ENCODE data around the gene TBC1D5.

Gene TBC1D5

GRCh38 chr3:17187589-17188184 lies 554.7 kb downstream of the TBC1D5 start:
- no peak overlapping the region for H3K9ac ChIP-seq (ENCODE audit: low read length)
- H3K4me3 ChIP-seq (ENCODE audit: low read length), result no peak overlapping the region
- no peaks in the 10 kb centered on the region for H3K4me1 ChIP-seq (ENCODE audit: control insufficient read depth, insufficient read depth, low read length)
- no peaks in the 10 kb centered on the region for H3K36me3 ChIP-seq (ENCODE audit: control insufficient read depth, insufficient read depth, low read length)
- H3K27me3 ChIP-seq (ENCODE audit: control insufficient read depth, insufficient read depth, low read length), result no peaks in the 10 kb centered on the region
- H3K27ac ChIP-seq (ENCODE audit: low read depth, low read length), result no peak overlapping the region

- Histone ChIP-seq H3K27ac (ENCODE audit: low read depth, low read length) (no peak overlapping the region), H3K27me3 (ENCODE audit: control insufficient read depth, insufficient read depth, low read length) (no peaks in the 10 kb centered on the region), H3K4me1 (ENCODE audit: control insufficient read depth, insufficient read depth, low read length) (no peaks in the 10 kb centered on the region), H3K4me3 (ENCODE audit: low read length) (no peak overlapping the region), H3K9ac (ENCODE audit: low read length) (no peak overlapping the region), H3K36me3 (ENCODE audit: control insufficient read depth, insufficient read depth, low read length) (no peaks in the 10 kb centered on the region)
These were observed 558.4 kb downstream of the TBC1D5 start for GRCh38 chr3:17183951-17184550.

GRCh38 chr3:17182166-17182565 lies 560.3 kb downstream of the TBC1D5 start:
- Histone ChIP-seq H3K4me3 (ENCODE audit: low read length) (no peak overlapping the region), H3K36me3 (ENCODE audit: control insufficient read depth, insufficient read depth, low read length) (no peaks in the 10 kb centered on the region), H3K9ac (ENCODE audit: low read length) (no peak overlapping the region), H3K27me3 (ENCODE audit: control insufficient read depth, insufficient read depth, low read length) (no peaks in the 10 kb centered on the region), H3K4me1 (ENCODE audit: control insufficient read depth, insufficient read depth, low read length) (no peaks in the 10 kb centered on the region), H3K27ac (ENCODE audit: low read depth, low read length) (no peak overlapping the region)

- no peaks in the 10 kb centered on the region for H3K27me3 ChIP-seq (ENCODE audit: control insufficient read depth, insufficient read depth, low read length)
- no peaks in the 10 kb centered on the region for H3K4me1 ChIP-seq (ENCODE audit: control insufficient read depth, insufficient read depth, low read length)
- no peak overlapping the region for H3K27ac ChIP-seq (ENCODE audit: low read depth, low read length)
- no peaks in the 10 kb centered on the region for H3K36me3 ChIP-seq (ENCODE audit: control insufficient read depth, insufficient read depth, low read length)
- no peak overlapping the region for H3K4me3 ChIP-seq (ENCODE audit: low read length)
- no peak overlapping the region for H3K9ac ChIP-seq (ENCODE audit: low read length)
These were observed 561.0 kb downstream of the TBC1D5 start for GRCh38 chr3:17181413-17181907.

GRCh38 chr3:17179381-17180205 lies 562.8 kb downstream of the TBC1D5 start:
- no peaks in the 10 kb centered on the region for H3K27me3 ChIP-seq (ENCODE audit: control insufficient read depth, insufficient read depth, low read length)
- no peak overlapping the region for H3K4me3 ChIP-seq (ENCODE audit: low read length)
- H3K4me1 ChIP-seq (ENCODE audit: control insufficient read depth, insufficient read depth, low read length), result peaks cover 4% of the 10 kb centered on the region
- H3K36me3 ChIP-seq (ENCODE audit: control insufficient read depth, insufficient read depth, low read length), result no peaks in the 10 kb centered on the region
- H3K9ac ChIP-seq (ENCODE audit: low read length), result no peak overlapping the region
- H3K27ac ChIP-seq (ENCODE audit: low read depth, low read length), result no peak overlapping the region

- no peak overlapping the region for H3K27ac ChIP-seq (ENCODE audit: low read depth, low read length)
These were observed 565.7 kb downstream of the TBC1D5 start for GRCh38 chr3:17176757-17177156.

GRCh38 chr3:17175187-17175807 lies 567.1 kb downstream of the TBC1D5 start:
- Histone ChIP-seq H3K4me3 (ENCODE audit: low read length) (no peak overlapping the region), H3K27me3 (ENCODE audit: control insufficient read depth, insufficient read depth, low read length) (no peaks in the 10 kb centered on the region), H3K4me1 (ENCODE audit: control insufficient read depth, insufficient read depth, low read length) (peaks cover 4% of the 10 kb centered on the region), H3K27ac (ENCODE audit: low read depth, low read length) (no peak overlapping the region), H3K9ac (ENCODE audit: low read length) (no peak overlapping the region), H3K36me3 (ENCODE audit: control insufficient read depth, insufficient read depth, low read length) (no peaks in the 10 kb centered on the region)

More at GRCh38 chr3:17176757-17177156, 565.7 kb downstream of the TBC1D5 start:
- H3K4me3 ChIP-seq (ENCODE audit: low read length), result no peak overlapping the region
- peaks cover 4% of the 10 kb centered on the region for H3K4me1 ChIP-seq (ENCODE audit: control insufficient read depth, insufficient read depth, low read length)
- no peak overlapping the region for H3K9ac ChIP-seq (ENCODE audit: low read length)
- H3K27me3 ChIP-seq (ENCODE audit: control insufficient read depth, insufficient read depth, low read length), result no peaks in the 10 kb centered on the region
- H3K36me3 ChIP-seq (ENCODE audit: control insufficient read depth, insufficient read depth, low read length), result no peaks in the 10 kb centered on the region

GRCh38 chr3:17166369-17166768 lies 576.1 kb downstream of the TBC1D5 start:
- H3K27me3 ChIP-seq (ENCODE audit: control insufficient read depth, insufficient read depth, low read length), result no peaks in the 10 kb centered on the region
- no peak overlapping the region for H3K27ac ChIP-seq (ENCODE audit: low read depth, low read length)
- peaks cover 6% of the 10 kb centered on the region for H3K36me3 ChIP-seq (ENCODE audit: control insufficient read depth, insufficient read depth, low read length)
- H3K9ac ChIP-seq (ENCODE audit: low read length), result no peak overlapping the region
- H3K4me1 ChIP-seq (ENCODE audit: control insufficient read depth, insufficient read depth, low read length), result no peaks in the 10 kb centered on the region
- no peak overlapping the region for H3K4me3 ChIP-seq (ENCODE audit: low read length)

GRCh38 chr3:17162116-17162515 lies 580.3 kb downstream of the TBC1D5 start:
- Histone ChIP-seq H3K4me1 (ENCODE audit: control insufficient read depth, insufficient read depth, low read length) (no peaks in the 10 kb centered on the region), H3K27me3 (ENCODE audit: control insufficient read depth, insufficient read depth, low read length) (no peaks in the 10 kb centered on the region), H3K27ac (ENCODE audit: low read depth, low read length) (no peak overlapping the region), H3K9ac (ENCODE audit: low read length) (no peak overlapping the region), H3K36me3 (ENCODE audit: control insufficient read depth, insufficient read depth, low read length) (peaks cover 6% of the 10 kb centered on the region), H3K4me3 (ENCODE audit: low read length) (no peak overlapping the region)

GRCh38 chr3:17160597-17160996 lies 581.8 kb downstream of the TBC1D5 start:
- H3K27ac ChIP-seq (ENCODE audit: low read depth, low read length), result no peak overlapping the region
- H3K4me3 ChIP-seq (ENCODE audit: low read length), result no peak overlapping the region
- no peak overlapping the region for H3K9ac ChIP-seq (ENCODE audit: low read length)
- no peaks in the 10 kb centered on the region for H3K4me1 ChIP-seq (ENCODE audit: control insufficient read depth, insufficient read depth, low read length)
- H3K27me3 ChIP-seq (ENCODE audit: control insufficient read depth, insufficient read depth, low read length), result no peaks in the 10 kb centered on the region
- H3K36me3 ChIP-seq (ENCODE audit: control insufficient read depth, insufficient read depth, low read length), result peaks cover 10% of the 10 kb centered on the region

GRCh38 chr3:17158941-17159682 lies 583.3 kb downstream of the TBC1D5 start:
- Histone ChIP-seq H3K27ac (ENCODE audit: low read depth, low read length) (no peak overlapping the region), H3K36me3 (ENCODE audit: control insufficient read depth, insufficient read depth, low read length) (peaks cover 13% of the 10 kb centered on the region), H3K4me3 (ENCODE audit: low read length) (no peak overlapping the region), H3K9ac (ENCODE audit: low read length) (no peak overlapping the region), H3K4me1 (ENCODE audit: control insufficient read depth, insufficient read depth, low read length) (no peaks in the 10 kb centered on the region), H3K27me3 (ENCODE audit: control insufficient read depth, insufficient read depth, low read length) (no peaks in the 10 kb centered on the region)

- Histone ChIP-seq H3K4me3 (ENCODE audit: low read length) (no peak overlapping the region), H3K36me3 (ENCODE audit: control insufficient read depth, insufficient read depth, low read length) (peaks cover 20% of the 10 kb centered on the region), H3K27ac (ENCODE audit: low read depth, low read length) (no peak overlapping the region), H3K9ac (ENCODE audit: low read length) (no peak overlapping the region), H3K27me3 (ENCODE audit: control insufficient read depth, insufficient read depth, low read length) (no peaks in the 10 kb centered on the region), H3K4me1 (ENCODE audit: control insufficient read depth, insufficient read depth, low read length) (no peaks in the 10 kb centered on the region)
These were observed 584.7 kb downstream of the TBC1D5 start for GRCh38 chr3:17157713-17158112.
